ENCODE data around the gene GPC5.
"Not testable (repeated sequence)": the region's sequence is repeated elsewhere in the genome, so short reads cannot be mapped to it uniquely, and the experiment has no call there.

DNA sequence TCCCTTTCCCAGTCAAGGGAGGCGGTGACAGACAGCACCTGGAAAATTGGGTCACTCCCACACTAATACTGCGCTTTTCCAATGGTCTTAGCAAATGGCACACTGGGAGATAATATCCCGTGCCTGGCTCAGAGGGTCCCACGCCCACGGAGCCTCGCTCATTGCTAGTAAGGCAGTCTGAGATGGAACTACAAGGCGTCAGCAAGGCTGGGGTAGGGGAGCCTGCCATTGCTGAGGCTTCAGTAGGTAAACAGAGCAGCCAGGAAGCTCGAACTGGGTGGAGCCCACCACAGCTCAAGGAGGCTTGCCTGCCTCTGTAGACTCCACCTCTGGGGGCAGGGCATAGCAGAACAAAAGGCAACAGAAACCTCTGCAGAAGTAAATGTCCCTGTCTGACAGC lies 882.6 kb downstream of the GPC5 start:
- not testable (repeated sequence) for TF ChIP-seq NR2F2 (IDR thresholded peaks at IDR 0.05; ENCODE audit: borderline replicate concordance, low read depth); ZSCAN22 (CRISPR knock-in tag; IDR thresholded peaks at IDR 0.05); POLR2A (IDR thresholded peaks at IDR 0.05; ENCODE audit: insufficient read depth in 1 of 2, low read depth in 2 of 2, low read length in 2 of 2); EZH2 (conservative IDR thresholded peaks at IDR 0.05; ENCODE audit: low read depth, low read length); MYC (CRISPR knock-in tag; IDR thresholded peaks at IDR 0.05; ENCODE audit: borderline replicate concordance); MAFF (IDR thresholded peaks at IDR 0.05; ENCODE audit: low read depth, low read length); ELF1 (CRISPR knock-in tag; IDR thresholded peaks at IDR 0.05); CHD4 (IDR thresholded peaks at IDR 0.05; ENCODE audit: borderline replicate concordance, low read length)
- TF ChIP-seq, protein P1, sequence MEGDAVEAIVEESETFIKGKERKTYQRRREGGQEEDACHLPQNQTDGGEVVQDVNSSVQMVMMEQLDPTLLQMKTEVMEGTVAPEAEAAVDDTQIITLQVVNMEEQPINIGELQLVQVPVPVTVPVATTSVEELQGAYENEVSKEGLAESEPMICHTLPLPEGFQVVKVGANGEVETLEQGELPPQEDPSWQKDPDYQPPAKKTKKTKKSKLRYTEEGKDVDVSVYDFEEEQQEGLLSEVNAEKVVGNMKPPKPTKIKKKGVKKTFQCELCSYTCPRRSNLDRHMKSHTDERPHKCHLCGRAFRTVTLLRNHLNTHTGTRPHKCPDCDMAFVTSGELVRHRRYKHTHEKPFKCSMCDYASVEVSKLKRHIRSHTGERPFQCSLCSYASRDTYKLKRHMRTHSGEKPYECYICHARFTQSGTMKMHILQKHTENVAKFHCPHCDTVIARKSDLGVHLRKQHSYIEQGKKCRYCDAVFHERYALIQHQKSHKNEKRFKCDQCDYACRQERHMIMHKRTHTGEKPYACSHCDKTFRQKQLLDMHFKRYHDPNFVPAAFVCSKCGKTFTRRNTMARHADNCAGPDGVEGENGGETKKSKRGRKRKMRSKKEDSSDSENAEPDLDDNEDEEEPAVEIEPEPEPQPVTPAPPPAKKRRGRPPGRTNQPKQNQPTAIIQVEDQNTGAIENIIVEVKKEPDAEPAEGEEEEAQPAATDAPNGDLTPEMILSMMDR (CRISPR knock-in tag; IDR thresholded peaks at IDR 0.05): not testable (repeated sequence)
- TF ChIP-seq, protein P2, sequence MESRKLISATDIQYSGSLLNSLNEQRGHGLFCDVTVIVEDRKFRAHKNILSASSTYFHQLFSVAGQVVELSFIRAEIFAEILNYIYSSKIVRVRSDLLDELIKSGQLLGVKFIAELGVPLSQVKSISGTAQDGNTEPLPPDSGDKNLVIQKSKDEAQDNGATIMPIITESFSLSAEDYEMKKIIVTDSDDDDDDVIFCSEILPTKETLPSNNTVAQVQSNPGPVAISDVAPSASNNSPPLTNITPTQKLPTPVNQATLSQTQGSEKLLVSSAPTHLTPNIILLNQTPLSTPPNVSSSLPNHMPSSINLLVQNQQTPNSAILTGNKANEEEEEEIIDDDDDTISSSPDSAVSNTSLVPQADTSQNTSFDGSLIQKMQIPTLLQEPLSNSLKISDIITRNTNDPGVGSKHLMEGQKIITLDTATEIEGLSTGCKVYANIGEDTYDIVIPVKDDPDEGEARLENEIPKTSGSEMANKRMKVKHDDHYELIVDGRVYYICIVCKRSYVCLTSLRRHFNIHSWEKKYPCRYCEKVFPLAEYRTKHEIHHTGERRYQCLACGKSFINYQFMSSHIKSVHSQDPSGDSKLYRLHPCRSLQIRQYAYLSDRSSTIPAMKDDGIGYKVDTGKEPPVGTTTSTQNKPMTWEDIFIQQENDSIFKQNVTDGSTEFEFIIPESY (CRISPR knock-in tag; IDR thresholded peaks at IDR 0.05): not testable (repeated sequence)

All from HepG2 (cell line).